ENCODE results near the gene SPEF1. TPM values are rescaled to one million over a fixed set of nuclear protein-coding genes. Genes with fewer than 3 reads are reported as not detected.

SPEF1 gene
- total RNA-seq, 1 donor from 2014 or later = 0.22 TPM

DNA sequence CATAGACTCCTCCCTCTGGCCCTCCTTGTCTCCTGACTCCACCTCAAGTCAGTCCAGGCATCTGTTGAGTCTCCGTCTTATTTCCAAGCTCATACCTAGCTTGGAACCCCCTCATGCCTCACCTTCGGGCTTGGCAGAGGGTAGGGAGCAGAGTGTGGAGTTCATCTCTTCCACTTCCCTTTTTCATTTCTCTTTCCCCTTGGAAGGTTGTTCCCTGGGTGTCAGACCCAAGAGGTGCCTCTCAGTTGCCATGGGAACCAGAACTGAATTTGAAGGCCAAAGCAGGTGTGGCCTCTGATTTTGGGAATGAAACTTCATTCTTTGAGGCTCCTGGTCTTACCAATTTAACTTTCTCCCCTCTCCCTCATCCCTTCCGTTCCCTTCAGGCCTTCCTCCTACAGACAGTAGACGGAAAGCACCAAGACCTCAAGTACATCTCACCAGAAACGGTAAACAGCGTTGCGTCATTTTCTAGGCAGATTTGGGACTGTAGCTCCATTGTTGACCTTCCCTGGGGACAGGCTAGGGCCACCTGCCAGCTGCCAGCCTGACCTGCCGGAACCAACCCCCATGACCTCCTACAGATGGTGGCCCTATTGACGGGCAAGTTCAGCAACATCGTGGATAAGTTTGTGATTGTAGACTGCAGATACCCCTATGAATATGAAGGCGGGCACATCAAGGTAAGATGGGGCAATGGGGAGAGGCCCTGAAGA, 21.4 kb upstream of the SPEF1 start:
- Mint-ChIP-seq H3K4me1 (ENCODE audit: low read depth, unreplicated experiment) (peaks cover 61% of the 10 kb centered on the region), H3K9me3 (ENCODE audit: unreplicated experiment) (peaks cover 14% of the 10 kb centered on the region), H3K27me3 (ENCODE audit: unreplicated experiment) (peaks cover 17% of the 10 kb centered on the region), H3K36me3 (ENCODE audit: unreplicated experiment) (peaks cover 7% of the 10 kb centered on the region), H3K4me3 (ENCODE audit: unreplicated experiment) (peak overlapping the region; percentile 76), H3K27ac (ENCODE audit: unreplicated experiment) (peak overlapping the region; percentile 76)
- no peak for DNase-seq
- TF ChIP-seq CTCF (IDR thresholded peaks at IDR 0.05; ENCODE audit: partially characterized antibody, unreplicated experiment) = no peak

GRCh38 chr20:3801846-3802245, 20.6 kb upstream of the SPEF1 start:
- H3K27ac Mint-ChIP-seq (ENCODE audit: unreplicated experiment) = no peak overlapping the region

GRCh38 chr20:3801299-3801698, 20.1 kb upstream of the SPEF1 start:
- Mint-ChIP-seq H3K27me3 (ENCODE audit: unreplicated experiment) (peaks cover 17% of the 10 kb centered on the region), H3K36me3 (ENCODE audit: unreplicated experiment) (peaks cover 7% of the 10 kb centered on the region), H3K27ac (ENCODE audit: unreplicated experiment) (no peak overlapping the region), H3K4me1 (ENCODE audit: low read depth, unreplicated experiment) (peaks cover 53% of the 10 kb centered on the region), H3K9me3 (ENCODE audit: unreplicated experiment) (peaks cover 14% of the 10 kb centered on the region), H3K4me3 (ENCODE audit: unreplicated experiment) (no peak overlapping the region)
- no peak for DNase-seq
- TF ChIP-seq CTCF (IDR thresholded peaks at IDR 0.05; ENCODE audit: partially characterized antibody, unreplicated experiment) = no peak

More at GRCh38 chr20:3801846-3802245, 20.6 kb upstream of the SPEF1 start:
- peaks cover 55% of the 10 kb centered on the region for H3K4me1 Mint-ChIP-seq (ENCODE audit: low read depth, unreplicated experiment)
- no peak for DNase-seq
- H3K4me3 Mint-ChIP-seq (ENCODE audit: unreplicated experiment) = no peak overlapping the region
- H3K9me3 Mint-ChIP-seq (ENCODE audit: unreplicated experiment) = peaks cover 14% of the 10 kb centered on the region
- H3K27me3 Mint-ChIP-seq (ENCODE audit: unreplicated experiment) = peaks cover 17% of the 10 kb centered on the region
- no peak for TF ChIP-seq CTCF (IDR thresholded peaks at IDR 0.05; ENCODE audit: partially characterized antibody, unreplicated experiment)
- peaks cover 7% of the 10 kb centered on the region for H3K36me3 Mint-ChIP-seq (ENCODE audit: unreplicated experiment)

DNA sequence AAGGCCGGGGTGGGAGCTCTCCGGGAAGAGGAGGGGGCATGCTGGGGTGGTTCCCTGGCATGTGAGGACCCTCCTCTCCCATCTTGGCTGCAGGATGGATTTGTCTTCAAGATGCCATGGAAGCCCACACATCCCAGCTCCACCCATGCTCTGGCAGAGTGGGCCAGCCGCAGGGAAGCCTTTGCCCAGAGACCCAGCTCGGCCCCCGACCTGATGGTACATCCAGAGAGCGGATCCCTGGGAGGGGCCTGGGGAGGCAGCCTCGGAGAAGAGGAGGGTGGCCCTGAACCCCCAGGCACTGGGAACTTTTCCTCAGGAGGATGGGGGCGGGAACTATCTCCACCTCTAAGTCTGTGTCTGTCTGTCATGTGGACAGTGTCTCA, 19.6 kb upstream of the SPEF1 start:
- Mint-ChIP-seq H3K36me3 (ENCODE audit: unreplicated experiment) (peaks cover 7% of the 10 kb centered on the region), H3K4me1 (ENCODE audit: low read depth, unreplicated experiment) (peaks cover 50% of the 10 kb centered on the region), H3K4me3 (ENCODE audit: unreplicated experiment) (no peak overlapping the region), H3K27ac (ENCODE audit: unreplicated experiment) (no peak overlapping the region), H3K27me3 (ENCODE audit: unreplicated experiment) (peaks cover 17% of the 10 kb centered on the region), H3K9me3 (ENCODE audit: unreplicated experiment) (peaks cover 14% of the 10 kb centered on the region)
- TF ChIP-seq CTCF (IDR thresholded peaks at IDR 0.05; ENCODE audit: partially characterized antibody, unreplicated experiment) = no peak
- no peak for DNase-seq

DNA sequence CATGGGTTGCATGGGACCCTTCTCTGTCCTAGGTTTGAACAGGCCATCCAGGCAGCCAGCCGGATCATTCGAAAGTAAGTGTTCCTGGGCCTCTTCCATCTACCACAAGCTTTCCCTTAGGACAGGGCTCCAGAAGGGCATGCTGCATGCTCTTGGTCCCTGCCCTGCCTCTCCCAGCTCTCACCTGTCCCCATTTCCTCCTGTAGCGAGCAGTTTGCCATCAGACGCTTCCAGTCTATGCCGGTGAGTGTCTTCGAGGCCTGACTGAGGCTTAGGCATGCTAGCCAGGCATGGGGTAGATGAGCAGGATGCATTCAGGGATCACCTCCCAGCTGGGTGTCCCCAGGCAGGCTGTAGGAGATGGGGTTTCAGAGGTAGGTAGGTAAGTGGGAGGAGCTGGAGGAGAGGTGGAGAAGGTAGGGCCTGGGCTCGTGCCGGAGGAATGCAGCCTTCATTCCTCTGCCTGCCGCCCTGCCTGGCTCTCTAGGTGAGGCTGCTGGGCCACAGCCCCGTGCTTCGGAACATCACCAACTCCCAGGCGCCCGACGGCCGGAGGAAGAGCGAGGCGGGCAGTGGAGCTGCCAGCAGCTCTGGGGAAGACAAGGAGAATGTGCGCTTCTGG, 19.1 kb upstream of the SPEF1 start:
- H3K4me3 Mint-ChIP-seq (ENCODE audit: unreplicated experiment) = peak overlapping the region; percentile 64
- H3K9me3 Mint-ChIP-seq (ENCODE audit: unreplicated experiment) = peaks cover 14% of the 10 kb centered on the region
- H3K27ac Mint-ChIP-seq (ENCODE audit: unreplicated experiment) = peak overlapping the region; percentile 48
- H3K36me3 Mint-ChIP-seq (ENCODE audit: unreplicated experiment) = peaks cover 7% of the 10 kb centered on the region
- no peak for DNase-seq
- H3K4me1 Mint-ChIP-seq (ENCODE audit: low read depth, unreplicated experiment) = peaks cover 47% of the 10 kb centered on the region
- H3K27me3 Mint-ChIP-seq (ENCODE audit: unreplicated experiment) = peaks cover 17% of the 10 kb centered on the region
- no peak for TF ChIP-seq CTCF (IDR thresholded peaks at IDR 0.05; ENCODE audit: partially characterized antibody, unreplicated experiment)
